ENCODE measurements around the gene BICD2.

Gene BICD2

DNA sequence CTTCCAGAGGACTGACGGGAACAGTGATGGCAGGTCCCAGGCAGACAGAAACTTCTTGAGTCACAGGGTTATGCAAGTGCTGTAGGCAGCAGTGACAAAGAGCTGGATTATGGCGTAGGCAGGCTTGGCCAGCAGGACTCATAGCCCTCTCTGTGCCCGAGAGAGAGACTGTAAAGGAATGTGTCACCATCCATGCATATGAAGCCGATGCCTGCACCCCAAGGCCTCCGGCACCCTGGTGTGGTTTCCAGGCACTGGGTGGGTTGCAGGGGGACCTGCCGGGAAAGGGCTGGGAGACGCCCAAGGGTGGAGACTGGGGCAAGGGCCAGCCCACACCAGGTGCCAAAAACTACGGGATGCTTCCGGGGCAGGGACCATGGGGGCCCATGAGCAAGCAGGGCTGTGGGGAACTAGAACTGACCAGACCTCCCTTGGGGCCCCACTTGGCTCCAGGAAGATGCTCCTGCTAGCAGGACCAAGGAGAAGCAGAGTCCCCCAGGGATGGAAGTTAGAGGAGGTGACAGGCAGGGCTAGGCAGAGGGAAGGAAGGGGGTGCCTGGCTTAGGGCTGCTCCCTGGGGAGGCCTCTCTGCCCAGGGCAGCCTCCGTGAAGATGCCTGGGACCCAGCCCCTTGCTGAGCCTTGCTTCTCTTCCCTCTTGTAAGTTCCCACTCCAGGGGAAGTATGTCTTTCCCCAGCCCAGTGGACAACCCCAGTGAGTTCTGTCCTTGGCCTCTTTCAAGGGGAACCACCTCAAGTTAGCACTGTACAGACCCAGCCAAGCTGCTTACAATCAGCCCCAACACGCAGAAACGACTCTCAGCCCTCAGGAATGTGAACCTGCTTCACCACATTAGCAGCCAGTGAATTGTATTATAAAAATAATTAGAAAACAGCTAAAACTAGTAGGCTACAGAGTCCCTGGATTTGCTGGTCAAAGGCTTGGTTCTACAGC lies 84.2 kb downstream of the BICD2 start:
- TF ChIP-seq, protein P1, sequence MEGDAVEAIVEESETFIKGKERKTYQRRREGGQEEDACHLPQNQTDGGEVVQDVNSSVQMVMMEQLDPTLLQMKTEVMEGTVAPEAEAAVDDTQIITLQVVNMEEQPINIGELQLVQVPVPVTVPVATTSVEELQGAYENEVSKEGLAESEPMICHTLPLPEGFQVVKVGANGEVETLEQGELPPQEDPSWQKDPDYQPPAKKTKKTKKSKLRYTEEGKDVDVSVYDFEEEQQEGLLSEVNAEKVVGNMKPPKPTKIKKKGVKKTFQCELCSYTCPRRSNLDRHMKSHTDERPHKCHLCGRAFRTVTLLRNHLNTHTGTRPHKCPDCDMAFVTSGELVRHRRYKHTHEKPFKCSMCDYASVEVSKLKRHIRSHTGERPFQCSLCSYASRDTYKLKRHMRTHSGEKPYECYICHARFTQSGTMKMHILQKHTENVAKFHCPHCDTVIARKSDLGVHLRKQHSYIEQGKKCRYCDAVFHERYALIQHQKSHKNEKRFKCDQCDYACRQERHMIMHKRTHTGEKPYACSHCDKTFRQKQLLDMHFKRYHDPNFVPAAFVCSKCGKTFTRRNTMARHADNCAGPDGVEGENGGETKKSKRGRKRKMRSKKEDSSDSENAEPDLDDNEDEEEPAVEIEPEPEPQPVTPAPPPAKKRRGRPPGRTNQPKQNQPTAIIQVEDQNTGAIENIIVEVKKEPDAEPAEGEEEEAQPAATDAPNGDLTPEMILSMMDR (conservative IDR thresholded peaks at IDR 0.05; ENCODE audit: low read depth, low read length) = no peak
- DNase-seq (ENCODE audit: low read depth) = peak; percentile 41
- H3K4me3 ChIP-seq (ENCODE audit: low read depth, low read length) = no peak overlapping the region

DNA sequence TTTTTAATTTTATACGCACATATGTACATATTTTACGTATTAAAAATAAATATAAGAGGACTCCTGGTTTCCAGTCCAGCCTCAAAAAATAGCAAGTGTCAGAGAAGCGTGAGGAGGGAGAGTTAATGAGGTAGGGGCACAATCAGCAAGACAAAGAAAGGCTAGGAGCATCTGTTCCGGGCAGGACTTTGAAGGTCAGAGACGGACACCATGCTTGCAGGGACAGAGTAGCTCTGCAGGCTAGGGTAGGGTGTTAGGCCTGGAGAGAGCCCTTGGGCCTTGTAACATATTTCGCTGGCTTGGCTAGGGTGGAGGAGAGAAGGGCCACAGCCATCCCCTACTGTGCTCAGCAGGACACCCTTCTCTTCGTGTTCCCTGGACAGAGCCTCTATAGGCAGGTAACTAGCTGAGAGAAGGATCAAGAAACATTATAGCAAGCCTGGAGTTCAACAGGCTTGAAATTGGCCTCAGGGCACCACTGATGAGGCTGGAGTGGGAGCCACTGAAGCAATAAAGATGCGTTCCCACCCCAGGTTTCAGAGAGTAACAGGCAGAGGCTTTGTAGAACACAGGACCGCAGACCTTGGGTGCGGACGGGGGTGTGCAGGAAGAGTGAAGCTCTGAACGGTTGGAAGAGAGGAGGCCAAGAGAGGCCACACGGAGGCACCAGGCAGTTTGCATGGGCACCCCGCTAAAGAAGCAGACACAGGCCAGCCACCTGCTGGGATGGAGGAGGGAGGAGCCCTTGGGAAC lies 85.0 kb downstream of the BICD2 start:
- no peak for DNase-seq (ENCODE audit: low read depth)
- TF ChIP-seq, protein P1 (conservative IDR thresholded peaks at IDR 0.05; ENCODE audit: low read depth, low read length) = no peak
- no peak overlapping the region for H3K4me3 ChIP-seq (ENCODE audit: low read depth, low read length)

DNA sequence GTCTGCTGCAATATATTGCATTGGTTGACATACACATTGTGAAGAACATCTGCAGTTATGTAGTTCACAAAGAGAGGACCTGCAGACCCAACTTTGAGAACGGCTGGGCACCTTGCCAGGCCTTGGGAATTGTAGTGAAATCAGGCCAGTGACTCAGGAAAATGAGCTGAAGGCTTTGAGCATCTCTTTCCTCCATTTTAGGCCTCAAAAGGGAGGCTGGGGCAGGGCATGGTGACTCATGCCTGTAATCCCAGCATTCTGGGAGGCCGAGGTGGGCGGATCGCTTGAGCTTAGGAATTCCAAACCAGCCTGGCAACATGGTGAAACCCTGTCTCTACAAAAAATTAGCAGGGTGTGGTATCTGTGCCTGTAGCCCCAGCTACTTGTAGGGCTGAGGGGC lies 93.3 kb downstream of the BICD2 start:
- TF ChIP-seq, protein P1 (conservative IDR thresholded peaks at IDR 0.05; ENCODE audit: low read depth, low read length) = no peak
- DNase-seq (ENCODE audit: low read depth) = peak; percentile 82
- peak overlapping the region; percentile 94 for H3K4me3 ChIP-seq (ENCODE audit: low read depth, low read length)

DNA sequence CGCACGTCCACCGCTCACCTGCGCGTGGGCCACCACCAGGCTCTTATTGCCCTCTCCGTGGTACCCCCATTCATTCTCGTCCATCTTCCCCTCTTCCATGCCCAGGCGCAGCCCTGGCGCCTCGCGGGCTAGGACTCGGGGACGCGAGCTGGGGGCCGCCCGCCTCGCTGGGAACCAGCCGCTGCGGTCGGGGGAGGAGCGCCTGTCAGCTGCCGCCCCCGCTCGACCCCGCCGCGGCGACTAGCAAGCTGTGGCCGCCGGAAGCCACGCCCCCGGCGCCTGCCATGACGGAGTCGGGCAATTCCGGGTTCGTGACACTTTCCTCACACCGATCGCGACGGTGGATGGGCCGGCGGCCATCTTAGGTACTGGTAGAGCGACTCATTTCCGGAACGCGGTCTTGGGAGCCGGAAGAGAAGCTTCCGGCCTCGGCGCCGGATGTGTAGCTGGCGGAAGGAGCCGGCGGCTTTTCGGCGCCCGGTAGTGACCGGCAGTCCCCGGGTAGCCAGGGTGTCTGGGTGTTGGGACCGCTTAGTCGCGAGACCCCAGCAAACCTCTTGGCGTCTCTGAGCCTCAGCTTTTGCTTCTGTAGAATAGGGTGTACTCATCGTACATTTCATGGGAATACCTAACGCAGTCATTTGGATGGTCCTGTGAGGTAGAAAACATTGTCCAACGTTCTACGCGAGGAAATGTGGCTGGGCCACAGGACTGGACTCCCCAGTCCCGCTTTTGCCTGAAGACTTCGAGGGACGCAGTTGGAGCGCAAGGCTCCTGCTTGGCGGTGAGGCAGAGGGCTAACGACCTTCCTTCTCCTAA lies 94.5 kb downstream of the BICD2 start, which contains the start of gene IPPK:
Gene IPPK, minus strand, starts transcription at position 242 of the 819 bp plus-strand sequence. Its CDS starts 143 bp downstream, at position 99.
- TF ChIP-seq, protein P1 (conservative IDR thresholded peaks at IDR 0.05; ENCODE audit: low read depth, low read length) = no peak
- peak; percentile 99 for DNase-seq (ENCODE audit: low read depth)
- H3K4me3 ChIP-seq (ENCODE audit: low read depth, low read length) = peak within 1 kb of the TSS; percentile 94

DNA sequence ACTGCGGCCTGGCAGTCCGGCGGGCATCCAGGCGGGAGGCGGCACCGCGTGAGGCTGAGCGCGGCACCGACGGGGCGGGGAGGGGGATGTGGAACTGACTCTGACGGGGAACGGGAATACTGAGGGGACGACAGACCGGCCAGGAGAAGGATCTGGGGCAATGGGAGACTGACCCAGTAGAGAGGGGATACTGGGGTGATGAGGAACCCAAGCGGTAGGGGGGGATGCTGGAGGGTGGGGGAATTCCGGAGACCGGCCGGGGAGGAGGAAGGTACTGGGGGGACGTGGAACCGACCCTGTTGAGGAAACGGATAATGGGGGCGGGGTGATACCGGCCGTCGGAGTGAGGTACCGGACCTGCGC lies 95.1 kb downstream of the BICD2 start:
- H3K4me3 ChIP-seq (ENCODE audit: low read depth, low read length) = peak overlapping the region; percentile 94
- TF ChIP-seq, protein P1 (conservative IDR thresholded peaks at IDR 0.05; ENCODE audit: low read depth, low read length) = no peak
- DNase-seq (ENCODE audit: low read depth) = peak; percentile 23

DNA sequence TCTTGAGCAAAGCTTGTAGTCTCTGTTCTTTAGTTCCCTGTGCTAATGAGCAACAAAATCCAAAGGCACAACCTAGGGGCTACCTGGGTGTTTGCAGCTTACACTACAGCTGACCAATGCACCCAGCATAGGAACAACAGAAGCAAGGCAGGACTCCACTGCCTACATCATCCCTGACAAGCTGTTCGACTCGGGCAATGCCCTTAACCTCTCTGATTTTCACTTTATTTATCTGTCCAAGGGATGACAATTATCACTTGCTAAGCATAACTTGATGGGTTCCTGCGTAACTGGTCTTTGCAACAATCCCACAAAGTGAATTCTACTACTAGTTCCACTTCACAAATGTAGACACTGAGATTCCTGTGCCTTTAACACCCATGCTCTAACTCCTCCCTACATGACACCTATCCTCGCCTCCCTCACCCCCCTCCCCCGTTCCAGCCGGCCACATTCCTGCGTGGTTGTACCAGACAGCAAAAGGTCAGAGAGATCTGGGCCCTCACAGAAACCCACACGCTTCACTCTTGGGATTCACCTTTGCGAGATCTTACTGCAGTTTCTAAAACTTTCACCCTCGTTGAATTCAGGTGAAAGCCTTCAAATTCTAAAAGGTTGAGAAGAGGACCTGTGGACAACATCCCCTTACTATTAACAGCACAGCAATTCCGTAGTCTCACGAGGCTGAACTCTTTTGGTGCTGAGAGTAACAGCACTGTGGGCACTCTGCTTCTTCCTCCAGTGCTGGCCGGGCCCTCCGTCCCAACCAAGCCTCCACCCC lies 95.7 kb downstream of the BICD2 start:
- TF ChIP-seq, protein P1 (conservative IDR thresholded peaks at IDR 0.05; ENCODE audit: low read depth, low read length) = peak; percentile 2
- peak overlapping the region; percentile 94 for H3K4me3 ChIP-seq (ENCODE audit: low read depth, low read length)
- peak; percentile 83 for DNase-seq (ENCODE audit: low read depth)

Data from choroid plexus epithelial cell (primary cell).